ENCODE measurements around the gene IRS2.
"Not testable (repeated sequence)": the region's sequence is repeated elsewhere in the genome, so short reads cannot be mapped to it uniquely, and the experiment has no call there.

The IRS2 gene

GRCh38 chr13:109737606-109738005, 48.8 kb downstream of the IRS2 start:
- no peaks in the 10 kb centered on the region; the same call in 1 of the 2 replicates for H3K27me3 ChIP-seq (replicated peaks; ENCODE audit: control insufficient read depth, insufficient read depth, low read length)
- TF ChIP-seq, protein P1, sequence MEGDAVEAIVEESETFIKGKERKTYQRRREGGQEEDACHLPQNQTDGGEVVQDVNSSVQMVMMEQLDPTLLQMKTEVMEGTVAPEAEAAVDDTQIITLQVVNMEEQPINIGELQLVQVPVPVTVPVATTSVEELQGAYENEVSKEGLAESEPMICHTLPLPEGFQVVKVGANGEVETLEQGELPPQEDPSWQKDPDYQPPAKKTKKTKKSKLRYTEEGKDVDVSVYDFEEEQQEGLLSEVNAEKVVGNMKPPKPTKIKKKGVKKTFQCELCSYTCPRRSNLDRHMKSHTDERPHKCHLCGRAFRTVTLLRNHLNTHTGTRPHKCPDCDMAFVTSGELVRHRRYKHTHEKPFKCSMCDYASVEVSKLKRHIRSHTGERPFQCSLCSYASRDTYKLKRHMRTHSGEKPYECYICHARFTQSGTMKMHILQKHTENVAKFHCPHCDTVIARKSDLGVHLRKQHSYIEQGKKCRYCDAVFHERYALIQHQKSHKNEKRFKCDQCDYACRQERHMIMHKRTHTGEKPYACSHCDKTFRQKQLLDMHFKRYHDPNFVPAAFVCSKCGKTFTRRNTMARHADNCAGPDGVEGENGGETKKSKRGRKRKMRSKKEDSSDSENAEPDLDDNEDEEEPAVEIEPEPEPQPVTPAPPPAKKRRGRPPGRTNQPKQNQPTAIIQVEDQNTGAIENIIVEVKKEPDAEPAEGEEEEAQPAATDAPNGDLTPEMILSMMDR (IDR thresholded peaks at IDR 0.05; ENCODE audit: insufficient read depth, low read length, poor library complexity, severe bottlenecking), result no peak
- H3K36me3 ChIP-seq (ENCODE audit: control insufficient read depth, insufficient read depth, low read length), result no peaks in the 10 kb centered on the region
- DNase-seq (ENCODE audit: extremely low read depth, insufficient read length), result no peak
- no peak overlapping the region for H3K4me3 ChIP-seq (replicated peaks; ENCODE audit: low read depth, low read length)

- H3K4me3 ChIP-seq (replicated peaks; ENCODE audit: low read depth, low read length), result no peak overlapping the region
- TF ChIP-seq, protein P1 (IDR thresholded peaks at IDR 0.05; ENCODE audit: insufficient read depth, low read length, poor library complexity, severe bottlenecking), result no peak
- no peak for DNase-seq (ENCODE audit: extremely low read depth, insufficient read length)
These were observed 49.3 kb downstream of the IRS2 start for GRCh38 chr13:109737046-109737573.

DNA sequence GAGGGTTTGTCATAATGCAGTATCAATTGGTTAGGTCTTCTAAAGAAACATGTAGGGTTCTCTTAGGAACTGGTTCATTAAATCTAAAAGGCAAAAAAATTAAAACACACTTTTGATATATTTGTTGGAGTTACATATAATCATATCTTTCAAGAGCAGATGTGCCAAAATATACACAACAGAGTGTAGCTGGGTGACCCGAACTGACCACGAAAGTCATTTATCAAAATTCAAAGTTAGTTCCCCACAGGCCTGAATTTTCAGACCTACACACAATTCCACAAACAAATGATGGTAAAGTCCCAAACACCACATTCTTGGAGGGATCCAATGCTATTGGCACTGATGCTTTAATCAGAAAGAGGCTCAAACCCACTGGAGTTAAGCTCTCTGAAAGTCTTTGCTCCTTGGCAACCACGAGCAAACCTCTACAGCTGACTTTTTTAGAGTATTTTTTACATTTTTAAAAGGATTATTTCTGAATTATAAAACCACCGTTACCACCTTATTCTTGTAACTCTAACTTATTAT, 50.9 kb downstream of the IRS2 start:
- TF ChIP-seq, protein P1 (IDR thresholded peaks at IDR 0.05; ENCODE audit: insufficient read depth, low read length, poor library complexity, severe bottlenecking), result no peak
- Histone ChIP-seq H3K27me3 (replicated peaks; ENCODE audit: control insufficient read depth, insufficient read depth, low read length) (no peaks in the 10 kb centered on the region; the same call in 1 of the 2 replicates), H3K36me3 (ENCODE audit: control insufficient read depth, insufficient read depth, low read length) (no peaks in the 10 kb centered on the region), H3K4me3 (replicated peaks; ENCODE audit: low read depth, low read length) (no peak overlapping the region)
- DNase-seq (ENCODE audit: extremely low read depth, insufficient read length), result no peak

More at GRCh38 chr13:109737046-109737573, 49.3 kb downstream of the IRS2 start:
- no peaks in the 10 kb centered on the region for H3K36me3 ChIP-seq (ENCODE audit: control insufficient read depth, insufficient read depth, low read length)
- H3K27me3 ChIP-seq (replicated peaks; ENCODE audit: control insufficient read depth, insufficient read depth, low read length), result no peaks in the 10 kb centered on the region; the same call in 1 of the 2 replicates

DNA sequence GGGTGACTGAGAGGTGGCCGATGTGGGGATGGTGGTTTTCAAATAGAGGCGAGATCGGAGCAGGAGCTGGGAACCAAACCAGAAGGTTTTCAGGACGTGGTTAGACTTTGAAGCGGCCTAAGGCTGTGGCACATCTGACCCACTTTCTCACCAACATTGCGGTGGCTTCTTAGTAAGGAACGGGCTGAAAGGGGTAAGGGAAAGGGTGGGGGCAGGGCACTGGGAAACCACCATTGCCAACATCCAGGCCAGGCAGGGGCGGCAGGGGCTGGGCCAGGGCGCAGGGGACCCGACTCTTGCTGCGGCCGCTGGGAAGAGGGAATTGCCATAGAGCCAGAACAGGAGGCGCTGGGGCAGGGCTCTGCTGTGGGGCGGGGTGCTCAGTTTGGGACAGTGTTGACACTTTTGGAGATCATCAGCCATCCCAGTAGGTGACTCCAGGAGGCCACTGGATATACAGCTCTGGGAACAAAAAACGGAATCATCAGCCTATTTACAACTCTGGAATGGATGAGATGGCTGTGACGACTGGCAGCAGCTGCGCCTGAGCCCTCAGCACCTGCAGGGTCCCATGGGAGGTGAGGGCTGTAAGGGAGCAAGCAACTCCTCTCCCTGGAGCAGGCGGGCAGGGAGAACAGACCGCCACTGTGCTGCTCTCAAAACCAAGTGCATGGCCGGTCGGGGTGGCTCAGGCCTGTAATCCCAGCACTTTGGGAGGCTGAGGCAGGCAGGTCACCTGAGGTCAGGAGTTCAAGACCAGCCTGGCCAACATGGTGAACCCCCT, 52.2 kb downstream of the IRS2 start:
- H3K36me3 ChIP-seq (ENCODE audit: control insufficient read depth, insufficient read depth, low read length), result no peaks in the 10 kb centered on the region
- DNase-seq (ENCODE audit: extremely low read depth, insufficient read length), result no peak
- H3K4me3 ChIP-seq (replicated peaks; ENCODE audit: low read depth, low read length), result no peak overlapping the region
- H3K27me3 ChIP-seq (replicated peaks; ENCODE audit: control insufficient read depth, insufficient read depth, low read length), result no peaks in the 10 kb centered on the region
- TF ChIP-seq, protein P1 (IDR thresholded peaks at IDR 0.05; ENCODE audit: insufficient read depth, low read length, poor library complexity, severe bottlenecking), result no peak

- no peak overlapping the region for H3K4me3 ChIP-seq (replicated peaks; ENCODE audit: low read depth, low read length)
- no peaks in the 10 kb centered on the region for H3K27me3 ChIP-seq (replicated peaks; ENCODE audit: control insufficient read depth, insufficient read depth, low read length)
- no peak for DNase-seq (ENCODE audit: extremely low read depth, insufficient read length)
- no peaks in the 10 kb centered on the region for H3K36me3 ChIP-seq (ENCODE audit: control insufficient read depth, insufficient read depth, low read length)
- TF ChIP-seq, protein P1 (IDR thresholded peaks at IDR 0.05; ENCODE audit: insufficient read depth, low read length, poor library complexity, severe bottlenecking), result no peak
These were observed 52.8 kb downstream of the IRS2 start for GRCh38 chr13:109733550-109733949.

GRCh38 chr13:109732470-109733170, 53.8 kb downstream of the IRS2 start:
- DNase-seq (ENCODE audit: extremely low read depth, insufficient read length); H3K27me3 ChIP-seq (replicated peaks; ENCODE audit: control insufficient read depth, insufficient read depth, low read length); H3K4me3 ChIP-seq (replicated peaks; ENCODE audit: low read depth, low read length); H3K36me3 ChIP-seq (ENCODE audit: control insufficient read depth, insufficient read depth, low read length): not testable (repeated sequence)

Data from GM06990 (cell line).